GM23248 (cell line): ENCODE data around the gene E2F1. TPM values are rescaled to one million over a fixed set of nuclear protein-coding genes. Genes with fewer than 3 reads are reported as not detected.
"Not testable (repeated sequence)": the region's sequence is repeated elsewhere in the genome, so short reads cannot be mapped to it uniquely, and the experiment has no call there.

Source experiments
- DNase-seq: peaks from one replicate; pipeline ENCODE4 v3.0.0-alpha.2; 2015
- H2AFZ ChIP-seq: fragments of 200-600 bp; sonication (generic); 2 replicates; pipeline ENCODE4 v1.6.1; 2016; ENCODE audit warnings: antibody characterized with exemption
- H3F3A ChIP-seq: fragments of 200-600 bp; sonication (generic); 2 replicates; pipeline ENCODE4 v1.6.1; 2016; ENCODE audit warnings: mild to moderate bottlenecking, antibody characterized with exemption, mixed run types; ENCODE audit not compliant: insufficient read depth
- H3K27ac ChIP-seq: fragments of 200-600 bp; sonication (generic); 2 replicates; pipeline ENCODE4 v1.5.1; 2016; ENCODE audit warnings: mild to moderate bottlenecking
- H3K27me3 ChIP-seq: fragments of 200-600 bp; sonication (generic); replicated peaks from 2 replicates; pipeline ENCODE4 v1.6.1; 2016; ENCODE audit warnings: mild to moderate bottlenecking; ENCODE audit not compliant: insufficient read depth
- H3K36me3 ChIP-seq: fragments of 200-600 bp; sonication (generic); 2 replicates; pipeline ENCODE4 v1.6.1; 2016; ENCODE audit warnings: low read depth, mild to moderate bottlenecking
- H3K4me1 ChIP-seq: fragments of 200-600 bp; sonication (generic); 2 replicates; pipeline ENCODE4 v1.6.1; 2016; ENCODE audit warnings: mild to moderate bottlenecking; ENCODE audit not compliant: insufficient read depth
- H3K4me2 ChIP-seq: fragments of 200-600 bp; sonication (generic); one replicate; pipeline ENCODE4 v1.6.1; 2016; ENCODE audit warnings: mild to moderate bottlenecking; ENCODE audit not compliant: unreplicated experiment
- H3K4me3 ChIP-seq: fragments of 200-600 bp; sonication (generic); 2 replicates; pipeline ENCODE4 v1.5.1; 2016; ENCODE audit warnings: mild to moderate bottlenecking
- H3K79me2 ChIP-seq: fragments of 200-600 bp; sonication (generic); 2 replicates; pipeline ENCODE4 v1.6.1; 2016; ENCODE audit warnings: mild to moderate bottlenecking; ENCODE audit not compliant: insufficient read depth
- H3K9ac ChIP-seq: fragments of 200-600 bp; sonication (generic); 2 replicates; pipeline ENCODE4 v1.6.1; 2016; ENCODE audit warnings: mild to moderate bottlenecking
- H3K9me2 ChIP-seq: fragments of 200-600 bp; sonication (generic); 2 replicates; pipeline ENCODE4 v1.6.1; 2016; ENCODE audit warnings: mixed run types, mild to moderate bottlenecking, moderate library complexity; ENCODE audit not compliant: insufficient read depth
- H3K9me3 ChIP-seq: fragments of 200-600 bp; sonication (generic); one replicate; pipeline ENCODE4 v1.6.1; 2017; ENCODE audit warnings: low read depth
- H4K20me1 ChIP-seq: fragments of 200-600 bp; sonication (generic); 2 replicates; pipeline ENCODE4 v1.6.0; 2016; ENCODE audit not compliant: insufficient read depth
- EZH2 ChIP-seq: fragments of 200-600 bp; sonication (generic); IDR thresholded peaks from 2 replicates; pipeline ENCODE4 v1.6.1; 2018; ENCODE audit warnings: antibody characterized with exemption, mild to moderate bottlenecking; ENCODE audit not compliant: insufficient read depth, poor library complexity, severe bottlenecking
- EZH2phosphoT487 ChIP-seq: fragments of 200-600 bp; sonication (generic); IDR thresholded peaks from 2 replicates; pipeline ENCODE4 v1.6.1; 2018; ENCODE audit warnings: antibody characterized with exemption, moderate library complexity, mild to moderate bottlenecking, low read depth; ENCODE audit not compliant: insufficient read depth
- WGBS, 2 experiments: methylation state at CpG; one replicate each; pipeline ENCODE4 v1.1.6; 2015 to 2017; ENCODE audit warnings: low lambda C conversion rate in 2 of 2, low coverage in 1 of 2; ENCODE audit errors: missing lambda C conversion rate in 2 of 2; 5-methylcytosine and 5-hydroxymethylcytosine counted together
- in situ Hi-C: fragments of 300-500 bp; cut with MboI; formaldehyde crosslinking; loops from 2 replicates; pipeline ENCODE4 v1.15.0; 2020
- polyA plus RNA-seq: library from polyadenylated mRNA; unstranded; fragments of >200 nt; fragmentation: Nextera tagmentation; extraction: Ambion mirVana; gene quantifications from 2 replicates; pipeline ENCODE4 v1.2.1, GENCODE V29; 2016
- total RNA-seq: library from RNA; depleted of rRNA; stranded (reverse); fragments of >200 nt; shearing (Covaris generic); gene quantifications from 2 replicates; pipeline ENCODE4 v1.2.3, GENCODE V29; 2014

The E2F1 gene
- total and polyA plus RNA-seq, 2 experiments from 2014 or later = 4.9 to 12.9 TPM

DNA sequence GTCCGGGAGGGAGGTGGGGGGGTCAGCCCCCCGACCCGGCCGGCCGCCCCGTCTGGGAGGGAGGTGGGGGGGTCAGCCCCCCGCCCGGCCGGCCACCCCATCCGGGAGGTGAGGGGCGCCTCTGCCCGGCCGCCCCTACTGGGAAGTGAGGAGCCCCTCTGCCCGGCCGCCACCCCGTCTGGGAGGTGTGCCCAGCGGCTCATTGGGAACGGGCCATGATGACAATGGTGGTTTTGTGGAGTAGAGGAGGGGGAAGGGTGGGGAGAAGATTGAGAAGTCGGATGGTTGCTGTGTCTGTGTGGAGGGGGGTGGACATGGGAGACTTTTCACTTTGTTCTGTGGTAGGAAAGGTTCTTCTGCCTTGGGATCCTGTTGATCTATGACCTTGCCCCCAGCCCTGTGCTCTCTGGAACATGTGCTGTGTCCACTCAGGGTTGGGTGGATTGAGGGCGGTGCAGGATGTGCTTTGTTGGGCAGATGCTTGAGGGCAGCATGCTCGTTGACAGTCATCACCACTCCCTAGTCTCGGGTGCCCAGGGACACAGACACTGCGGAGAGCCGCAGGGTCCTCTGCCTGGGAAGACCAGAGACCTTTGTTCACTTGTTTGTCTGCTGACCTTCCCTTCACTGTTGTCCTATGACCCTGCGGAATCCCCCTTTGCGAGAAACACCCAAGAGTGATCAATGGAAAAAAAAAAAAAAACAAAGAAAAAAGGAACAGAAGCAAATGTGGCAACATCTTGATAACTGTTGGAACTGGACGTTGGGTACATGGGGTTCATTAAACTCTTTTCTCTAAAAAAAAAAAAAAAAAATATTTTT, 15.7 kb upstream of the E2F1 start:
- Histone ChIP-seq H3K9ac (no peak overlapping the region), H3K27ac (no peak overlapping the region), H3F3A (peaks cover 8% of the 10 kb centered on the region), H3K27me3 (no peaks in the 10 kb centered on the region), H3K79me2 (no peaks in the 10 kb centered on the region), H3K4me3 (no peak overlapping the region), H3K36me3 (no peaks in the 10 kb centered on the region), H3K4me2 (no peak overlapping the region), H2AFZ (no peak overlapping the region), H3K9me3 (no peaks in the 10 kb centered on the region), H3K9me2 (no peaks in the 10 kb centered on the region), H4K20me1 (no peaks in the 10 kb centered on the region), H3K4me1 (peaks cover 8% of the 10 kb centered on the region)
- TF ChIP-seq EZH2 (no peak), EZH2phosphoT487 (no peak)
- 80 to 82% methylated on average over 8 to 19 of the region's 27 CpGs for WGBS, 2 experiments
- in situ Hi-C loops = no loop called here
- DNase-seq = no peak

GRCh38 chr20:33700696-33701441, 14.7 kb upstream of the E2F1 start:
- H3K4me2 ChIP-seq, H3K27ac ChIP-seq, H3K36me3 ChIP-seq, H3K9me3 ChIP-seq, H3K9ac ChIP-seq, H2AFZ ChIP-seq, H3K79me2 ChIP-seq, H4K20me1 ChIP-seq, H3K27me3 ChIP-seq, H3K4me1 ChIP-seq, H3F3A ChIP-seq, in situ Hi-C loops, H3K4me3 ChIP-seq, H3K9me2 ChIP-seq, DNase-seq: not testable (repeated sequence)
- 91 to 95% methylated on average over 18 to 44 of the region's 45 CpGs for WGBS, 2 experiments

GRCh38 chr20:33698966-33699365, 12.8 kb upstream of the E2F1 start:
- whole genome bisulfite sequencing, 2 experiments = 88% methylated on average over 26 of the region's 27 CpGs; no CpG with 5 or more reads in 1 of the 2 experiments
- H3K4me1 ChIP-seq, H3K9ac ChIP-seq, DNase-seq, H3K4me2 ChIP-seq, H4K20me1 ChIP-seq, H3K36me3 ChIP-seq, H2AFZ ChIP-seq, H3F3A ChIP-seq, H3K4me3 ChIP-seq, H3K79me2 ChIP-seq, in situ Hi-C loops, H3K27me3 ChIP-seq, H3K27ac ChIP-seq, H3K9me3 ChIP-seq, H3K9me2 ChIP-seq: not testable (repeated sequence)

- no peak overlapping the region for H3K4me2 ChIP-seq
- peak; percentile 92 for DNase-seq
- H4K20me1 ChIP-seq = no peaks in the 10 kb centered on the region
- peak overlapping the region; percentile 7; the same call in 1 of the 2 replicates for H3K27ac ChIP-seq
- no peaks in the 10 kb centered on the region for H3K79me2 ChIP-seq
- H3K4me1 ChIP-seq = peaks cover 10% of the 10 kb centered on the region
- H3K9ac ChIP-seq = peak overlapping the region; percentile 32; the same call in 1 of the 2 replicates
- H3F3A ChIP-seq = peaks cover 10% of the 10 kb centered on the region
- TF ChIP-seq EZH2phosphoT487 = no peak
- no peak for TF ChIP-seq EZH2
- in situ Hi-C loops = no loop called here
- peak overlapping the region; percentile 17; the same call in 1 of the 2 replicates for H2AFZ ChIP-seq
- H3K36me3 ChIP-seq = no peaks in the 10 kb centered on the region
- 5 to 7% methylated on average over 8 of the region's 8 CpGs for WGBS, 2 experiments
- no peaks in the 10 kb centered on the region for H3K27me3 ChIP-seq
- no peaks in the 10 kb centered on the region for H3K9me2 ChIP-seq
- no peaks in the 10 kb centered on the region for H3K9me3 ChIP-seq
- H3K4me3 ChIP-seq = no peak overlapping the region
These were observed 10.9 kb upstream of the E2F1 start for GRCh38 chr20:33697129-33697528.
